GM12864 (cell line): ENCODE measurements around the gene SST.

ENCODE experiments used
- DNase-seq: peaks from one replicate; pipeline ENCODE4 v3.0.0-alpha.2; 2011; ENCODE audit warnings: low read depth
- H3K4me3 ChIP-seq: 2 replicates; pipeline ENCODE4 v1.5.1; 2011; ENCODE audit warnings: mild to moderate bottlenecking, low read depth, low read length, control low read depth
- CTCF ChIP-seq: IDR thresholded peaks from 2 replicates; pipeline ENCODE4 v1.5.1; 2011; ENCODE audit warnings: low read depth, mild to moderate bottlenecking, moderate library complexity, low read length, control low read depth, inconsistent platforms; ENCODE audit errors: missing control alignments

Gene SST

GRCh38 chr3:187623285-187623814, 46.8 kb downstream of the SST start:
- H3K4me3 ChIP-seq = no peak overlapping the region
- no peak for TF ChIP-seq CTCF
- no peak for DNase-seq

DNA sequence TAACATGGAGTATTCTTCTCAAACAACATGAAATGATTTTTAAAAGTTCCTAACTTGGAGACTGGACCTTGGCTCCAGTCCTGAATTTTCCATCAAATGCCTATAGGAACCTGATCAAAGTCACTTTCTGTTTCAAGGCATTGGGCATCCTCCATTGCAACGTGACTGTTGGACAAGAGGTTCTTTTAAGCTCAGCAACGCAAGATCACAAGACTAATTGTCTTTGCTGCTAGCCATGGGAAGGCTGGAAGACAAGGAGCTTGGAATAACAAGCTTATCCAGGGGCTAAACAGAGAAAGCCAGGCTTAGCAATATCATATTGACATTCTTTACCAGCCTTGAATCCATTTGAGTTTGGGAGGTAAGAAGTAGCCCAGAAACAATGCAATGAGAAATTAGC, 48.3 kb downstream of the SST start:
- no peak for TF ChIP-seq CTCF
- H3K4me3 ChIP-seq = no peak overlapping the region
- DNase-seq = no peak

DNA sequence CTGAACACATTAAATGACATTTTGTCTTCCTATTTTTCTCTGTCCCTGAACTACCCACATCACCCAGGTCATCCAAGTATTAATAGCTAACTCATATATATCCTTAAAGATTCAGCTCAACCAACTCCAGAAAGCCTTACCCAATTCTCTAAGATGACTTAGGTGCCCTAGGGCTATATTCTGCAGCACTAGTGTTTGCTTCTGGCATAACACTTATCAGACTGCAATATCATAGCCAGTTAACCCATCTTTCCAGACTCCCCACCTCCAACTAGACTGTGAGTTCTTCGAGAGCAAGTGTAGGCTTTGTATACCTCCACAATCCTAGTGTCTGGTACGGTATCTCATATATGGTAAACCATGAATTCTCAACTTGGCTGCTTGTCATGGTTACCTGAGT, 50.7 kb downstream of the SST start:
- no peak for DNase-seq
- no peak for TF ChIP-seq CTCF
- H3K4me3 ChIP-seq = no peak overlapping the region
